ENCODE measurements around the gene APOL5. TPM values are rescaled to one million over a fixed set of nuclear protein-coding genes. Genes with fewer than 3 reads are reported as not detected.

Gene APOL5
- total RNA-seq, result not detected in 2 replicates

GRCh38 chr22:35717572-35717971 is at the start of gene APOL5:
TSS of gene APOL5 (plus strand) at chr22:35717872. CDS start at chr22:35717872, 0 bp downstream.

Other genes starting within 250 kb of the APOL5 start
- gene RASD2, start 177.0 kb upstream of the APOL5 start, total RNA-seq, result not detected in 2 replicates
- not detected in 2 replicates for gene MB, start 100.5 kb upstream of the APOL5 start, total RNA-seq
- 21.7 and 22.3 TPM in 2 replicates for gene APOL6, start 69.4 kb upstream of the APOL5 start, total RNA-seq

Data from placental pericyte (primary cell).